ENCODE measurements around the gene DPM2.

The DPM2 gene

DNA sequence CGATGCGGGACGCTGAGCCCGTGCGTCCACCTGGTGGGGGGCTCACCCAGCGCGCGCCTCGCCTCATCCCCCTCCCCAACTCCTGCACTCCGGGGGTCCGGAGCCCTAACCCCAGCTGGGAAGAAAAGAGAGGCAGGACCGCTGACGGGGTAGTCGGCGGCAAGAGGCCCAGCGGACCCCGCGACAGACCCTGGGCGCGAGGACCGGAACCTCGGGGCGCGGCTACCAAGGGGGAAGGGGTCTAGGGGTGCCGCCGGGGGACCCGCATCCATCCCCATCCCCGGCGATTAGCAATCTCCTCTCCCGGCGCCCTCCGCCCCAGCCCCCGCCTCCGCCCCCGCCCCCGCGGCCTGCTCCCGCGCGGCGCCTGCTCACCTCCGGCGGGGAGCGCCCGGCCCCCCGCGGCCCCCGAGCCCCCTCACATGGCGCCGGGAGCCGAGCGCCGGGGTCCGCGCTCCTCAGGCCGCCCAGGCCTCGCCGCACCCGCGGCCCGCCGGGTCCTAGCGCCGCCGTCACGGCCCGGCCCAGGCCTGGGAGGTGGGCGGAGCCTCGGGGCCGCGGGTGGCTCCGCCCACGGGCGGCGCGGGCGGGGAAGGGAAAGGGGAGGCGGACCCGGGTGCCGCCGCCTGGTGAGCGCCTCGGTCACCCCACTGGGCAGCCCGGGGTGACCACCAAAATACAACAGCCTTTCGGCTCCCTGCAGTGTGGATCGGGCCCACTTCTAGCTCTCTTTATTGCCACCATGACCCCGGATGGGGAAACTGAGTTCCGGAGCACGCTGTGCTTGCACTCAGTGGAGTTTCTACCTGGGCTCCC lies 38.3 kb downstream of the DPM2 start, which contains the start of gene ST6GALNAC6:
Gene ST6GALNAC6 (minus strand): TSS at position 476 of the 816 bp plus-strand sequence. CDS start 1,622 bp downstream, outside the sequence.
- DNase-seq (ENCODE audit: low read depth in 1 of 2, low spot score in 1 of 2) = peak in 1 of 2 donors; percentile 50

DNA sequence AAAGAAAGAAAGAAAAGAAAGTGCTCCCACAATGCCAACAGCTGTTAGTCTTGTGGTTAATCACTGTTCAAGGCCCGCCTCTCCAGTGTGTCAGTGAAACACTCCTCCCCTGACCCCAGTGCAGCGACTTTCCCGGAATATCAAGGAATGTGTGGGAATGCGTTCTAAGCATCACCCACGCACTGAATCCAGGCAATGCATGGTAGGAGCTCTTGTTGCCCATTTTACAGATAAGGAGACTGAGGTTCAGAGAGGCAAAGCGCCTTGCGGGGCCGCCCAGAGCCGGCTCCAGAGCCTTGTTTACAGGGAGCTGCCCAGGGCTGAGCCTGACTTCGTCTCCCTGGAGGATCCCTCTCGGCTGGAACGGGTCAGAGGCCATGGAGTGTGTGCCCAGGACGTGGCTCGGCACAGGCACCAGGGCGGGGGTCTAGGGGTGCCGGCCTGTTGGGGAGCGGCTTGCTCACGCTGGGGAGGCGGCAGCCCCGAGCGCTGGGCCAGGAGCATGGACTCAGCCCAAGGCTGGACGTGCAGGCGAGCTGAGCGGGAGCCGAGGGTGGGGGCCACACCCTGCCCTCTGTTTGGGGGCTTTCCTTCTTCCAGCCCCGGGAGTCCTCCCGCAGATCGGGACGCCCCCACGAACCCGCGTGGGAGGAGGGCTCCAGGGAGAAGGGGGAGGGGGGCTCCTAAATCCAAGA lies 39.1 kb downstream of the DPM2 start:
- no peak for DNase-seq (ENCODE audit: low read depth in 1 of 2, low spot score in 1 of 2)

DNA sequence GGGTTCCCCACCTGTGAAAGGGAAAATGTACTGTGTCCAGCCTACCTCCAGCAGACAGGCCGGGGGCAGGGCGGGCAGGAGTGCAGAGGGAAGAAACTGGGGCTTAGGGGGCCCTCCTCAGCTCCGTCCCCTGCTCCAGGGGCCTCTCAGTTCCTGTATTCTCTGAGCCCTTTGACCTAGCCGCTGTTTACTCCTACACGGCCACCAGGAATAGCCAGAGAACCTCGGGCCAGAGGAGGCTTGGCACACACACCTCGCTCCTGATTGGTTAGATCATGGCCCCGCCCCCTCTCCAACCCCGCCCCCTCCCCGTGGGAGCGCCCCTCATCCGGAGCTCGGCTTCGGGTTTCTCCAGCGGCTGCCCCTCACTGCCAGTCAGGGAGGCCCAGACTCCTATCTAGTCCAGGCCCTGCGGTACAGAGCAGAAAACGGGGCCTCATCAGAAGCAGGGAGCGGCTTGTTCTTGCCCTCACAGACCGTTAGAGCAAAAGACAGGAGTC lies 40.4 kb downstream of the DPM2 start:
- no peak for DNase-seq (ENCODE audit: low read depth in 1 of 2, low spot score in 1 of 2)

DNA sequence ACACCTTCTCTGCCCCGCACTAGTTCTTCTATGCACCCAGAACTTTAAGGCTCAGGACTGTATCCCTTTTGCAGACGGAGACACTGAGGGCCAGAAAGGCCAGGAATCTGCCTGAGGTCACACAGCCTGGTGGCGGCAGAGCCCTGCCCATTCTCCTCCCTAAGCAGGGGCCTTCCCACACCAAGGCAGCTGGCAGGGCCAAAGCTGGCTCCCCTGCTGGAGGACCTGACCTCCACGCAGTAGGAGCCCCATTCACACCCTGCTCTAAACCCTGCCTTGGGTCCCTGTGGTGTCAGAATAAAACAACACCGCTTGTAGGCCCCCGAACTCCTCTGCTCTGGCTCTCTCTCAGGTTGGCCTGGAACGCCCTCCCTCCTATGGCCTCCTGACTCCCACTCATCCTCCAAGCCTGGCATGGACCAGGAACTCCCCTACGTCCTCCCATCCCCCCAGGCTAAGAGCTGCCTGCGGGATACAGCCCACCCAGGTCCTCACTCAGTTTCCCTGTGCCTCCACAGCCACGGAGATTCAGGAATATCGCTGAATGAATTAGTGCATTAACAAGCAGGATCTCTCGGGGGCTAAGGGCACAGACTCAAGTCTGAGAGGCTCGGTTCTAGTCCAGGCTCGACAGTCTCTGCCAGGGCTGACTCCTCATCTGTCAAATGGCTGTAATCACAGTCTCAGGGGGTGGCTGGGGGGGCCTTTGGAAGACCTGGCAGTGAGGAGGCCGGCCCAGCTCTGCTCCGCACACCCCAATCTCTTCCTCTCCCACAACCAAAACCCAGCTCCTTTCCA lies 41.1 kb downstream of the DPM2 start:
- DNase-seq (ENCODE audit: low read depth in 1 of 2, low spot score in 1 of 2) = no peak

DNA sequence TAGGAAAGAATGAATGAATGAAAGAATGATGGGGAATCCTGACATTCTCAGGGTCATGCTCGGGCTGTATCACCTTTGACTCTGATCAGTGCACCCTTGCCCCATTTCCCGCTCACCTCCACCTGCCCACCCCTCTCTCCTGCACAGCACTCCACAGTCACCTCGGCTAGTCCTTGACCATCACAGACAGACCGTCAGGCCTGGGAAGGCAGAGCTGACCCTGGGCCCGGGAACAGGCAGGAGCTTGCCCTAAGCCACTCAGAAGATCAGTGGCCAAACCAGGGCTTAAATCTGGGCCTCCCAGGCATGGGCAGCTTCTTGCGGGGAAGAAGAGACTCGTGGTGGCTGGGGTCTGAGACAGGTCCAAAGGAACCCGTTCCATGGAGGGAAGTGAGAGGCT lies 41.8 kb downstream of the DPM2 start:
- no peak for DNase-seq (ENCODE audit: low read depth in 1 of 2, low spot score in 1 of 2)

DNA sequence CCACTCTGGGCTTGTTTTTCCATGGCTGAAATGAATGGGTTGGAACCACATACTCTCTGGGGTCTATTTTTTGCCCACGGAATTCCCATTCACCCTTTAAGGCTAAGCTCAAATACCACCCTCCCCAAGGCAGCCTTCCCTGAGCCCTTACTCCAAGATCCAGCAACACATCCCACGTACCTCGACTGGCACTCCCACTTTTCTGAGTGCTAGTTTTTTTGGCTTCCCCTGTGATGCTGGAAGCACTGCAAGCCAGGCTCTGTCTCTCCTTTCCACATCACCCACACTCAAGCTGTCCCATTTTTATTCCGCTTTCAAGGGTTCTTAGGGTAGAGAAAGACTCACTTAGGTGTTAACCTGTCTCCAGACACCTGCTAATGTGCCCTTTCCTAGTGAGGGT lies 44.3 kb downstream of the DPM2 start:
- DNase-seq (ENCODE audit: low read depth in 1 of 2, low spot score in 1 of 2) = no peak

DNA sequence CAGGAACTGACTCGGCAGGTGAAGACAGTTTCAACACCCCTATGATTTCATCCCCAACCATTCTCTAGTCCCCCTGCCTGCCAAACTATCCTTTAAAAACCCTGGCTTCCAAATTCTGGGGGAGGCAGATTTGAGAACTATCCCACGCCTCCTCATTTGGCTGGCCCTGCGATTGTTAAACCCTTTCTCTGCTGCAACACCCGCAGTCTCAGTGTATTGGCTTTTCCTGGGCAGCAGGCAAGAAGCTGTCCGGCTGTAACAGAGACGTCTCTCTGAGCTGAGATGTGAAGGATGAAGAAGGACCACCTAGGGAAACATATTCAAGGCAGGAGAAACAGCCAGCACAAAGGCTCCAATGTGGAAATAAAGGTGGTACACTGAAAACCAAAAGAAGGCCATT lies 44.8 kb downstream of the DPM2 start:
- DNase-seq (ENCODE audit: low read depth in 1 of 2, low spot score in 1 of 2) = no peak

DNA sequence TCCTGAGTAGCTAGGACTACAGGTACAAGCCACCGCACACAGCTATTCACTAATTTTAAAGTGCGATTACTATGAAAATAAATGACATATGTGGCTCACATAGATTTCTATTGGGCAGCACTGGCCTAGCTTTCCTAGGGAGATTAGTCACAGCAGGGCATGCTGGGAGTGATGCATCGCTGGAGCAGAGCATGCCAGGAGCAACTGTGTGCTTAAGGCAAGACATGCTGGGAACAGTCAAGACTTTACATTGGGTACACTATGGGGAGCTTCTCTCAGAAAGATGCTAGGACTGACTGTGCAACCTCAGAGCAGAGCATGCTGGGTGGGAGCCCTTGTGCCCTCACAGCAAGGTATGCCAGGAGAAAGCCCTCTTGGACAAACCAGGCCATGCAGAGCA lies 47.6 kb downstream of the DPM2 start:
- DNase-seq (ENCODE audit: low read depth in 1 of 2, low spot score in 1 of 2) = no peak

DNA sequence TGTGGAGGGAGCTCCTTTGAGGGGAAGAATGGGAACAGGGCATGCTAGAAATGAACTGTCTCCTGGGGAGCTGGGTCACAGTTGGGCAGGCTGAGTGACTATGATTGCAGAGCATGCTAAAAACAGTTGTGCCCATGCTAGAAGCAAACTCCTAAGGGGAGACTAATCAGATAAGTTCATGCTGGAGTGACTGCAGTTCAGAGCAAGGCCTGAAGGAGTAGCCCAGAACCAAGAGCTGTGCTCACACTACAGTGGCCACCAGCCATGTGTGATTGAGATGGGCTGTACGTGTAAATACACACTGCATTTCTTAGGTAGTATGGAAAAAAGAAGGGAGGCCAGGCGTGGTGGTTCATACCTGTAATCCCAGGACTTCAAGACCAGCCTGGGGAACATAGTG lies 49.9 kb downstream of the DPM2 start:
- no peak for DNase-seq (ENCODE audit: low read depth in 1 of 2, low spot score in 1 of 2)

DNA sequence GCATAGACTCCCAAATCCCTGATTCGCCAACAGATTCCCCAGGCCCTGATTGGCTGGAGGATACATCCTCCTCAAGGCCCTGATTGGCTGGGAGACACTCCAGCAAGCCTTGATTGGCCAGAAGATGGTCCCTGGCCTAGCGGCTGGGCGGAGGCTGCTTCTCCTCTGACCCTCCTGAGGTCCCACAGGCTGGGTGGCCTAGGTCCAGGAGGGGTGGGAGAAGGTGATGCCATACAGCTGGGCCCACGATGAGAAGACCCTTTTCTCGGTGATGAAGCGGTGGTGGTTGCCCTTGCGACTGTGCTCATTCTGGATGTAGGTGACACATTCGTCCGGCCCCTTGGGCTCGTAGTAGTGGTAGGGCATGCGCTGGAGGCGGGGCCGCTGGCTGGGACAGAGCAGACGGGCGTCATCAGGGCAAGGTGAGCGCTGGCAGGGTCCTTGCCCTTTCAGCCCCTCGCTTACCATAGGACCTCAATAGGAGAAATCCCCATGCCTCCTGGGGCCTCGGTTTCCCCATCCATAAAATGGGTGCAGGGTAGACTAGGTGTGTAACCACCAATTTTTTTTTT lies 51.2 kb downstream of the DPM2 start:
- no peak for DNase-seq (ENCODE audit: low read depth in 1 of 2, low spot score in 1 of 2)

DNA sequence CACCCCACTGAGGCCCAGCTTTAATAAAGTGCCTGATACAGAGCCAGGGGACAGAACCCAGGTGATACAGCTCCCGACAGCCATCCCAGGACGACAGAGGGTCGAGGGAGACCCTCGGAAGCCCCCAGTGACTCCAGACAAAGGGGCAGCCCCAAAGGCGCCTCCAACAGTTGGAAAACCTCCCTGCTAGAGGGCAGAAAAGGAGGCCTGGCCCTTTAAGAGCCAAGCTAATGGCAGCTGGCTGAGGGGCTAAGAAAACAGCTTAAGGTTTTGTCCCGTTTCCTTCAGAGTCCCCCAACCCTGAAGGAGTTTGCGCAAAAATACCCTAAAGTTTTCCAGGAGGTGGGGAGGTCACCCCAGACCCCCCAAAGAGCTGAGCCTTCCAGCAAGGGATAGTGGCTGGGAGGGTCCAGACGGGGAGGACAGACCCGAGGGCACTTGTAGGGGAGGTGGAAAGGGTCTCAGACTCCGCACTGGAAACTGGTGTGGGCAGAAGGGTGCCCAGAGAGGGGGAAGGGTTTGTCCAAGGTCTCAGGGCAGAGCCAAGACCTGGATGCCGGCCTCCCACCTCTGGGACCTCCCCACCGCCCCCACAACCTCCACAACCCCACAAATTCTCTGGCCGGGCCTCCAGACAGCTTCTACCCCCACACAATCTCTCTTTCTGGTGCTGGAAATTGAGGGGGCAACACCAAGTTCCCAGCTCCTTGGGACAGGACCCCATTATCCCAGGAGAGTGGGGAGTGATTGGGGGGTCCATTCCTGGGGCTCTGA lies 52.0 kb downstream of the DPM2 start:
- no peak for DNase-seq (ENCODE audit: low read depth in 1 of 2, low spot score in 1 of 2)

Data from activated CD4-positive, alpha-beta T cell treated with anti-CD3 and anti-CD28 coated beads, Interleukin-2, amount 50 U/mL, for 24 hours (primary cell).